Measurements from ENCODE around the gene MYH1. TPM values are rescaled to one million over a fixed set of nuclear protein-coding genes. Genes with fewer than 3 reads are reported as not detected.

The MYH1 gene
- total and polyA plus RNA-seq, 2 experiments from 2014 or later: not detected

- Histone ChIP-seq H3K27me3 (ENCODE audit: insufficient read depth) (no peaks in the 10 kb centered on the region), H3K9me2 (ENCODE audit: insufficient read depth) (no peaks in the 10 kb centered on the region), H4K20me1 (replicated peaks; ENCODE audit: insufficient read depth) (no peaks in the 10 kb centered on the region), H3K27ac (ENCODE audit: low read depth) (no peak overlapping the region), H3K4me1 (ENCODE audit: insufficient read depth) (no peaks in the 10 kb centered on the region), H2AFZ (no peak overlapping the region), H3K36me3 (ENCODE audit: insufficient read depth) (peaks cover 19% of the 10 kb centered on the region), H3F3A (replicated peaks; ENCODE audit: low read depth) (no peaks in the 10 kb centered on the region), H3K79me2 (replicated peaks; ENCODE audit: insufficient read depth) (no peaks in the 10 kb centered on the region), H3K4me3 (no peak overlapping the region), H3K4me2 (no peak overlapping the region)
- Mint-ChIP-seq H3K9me3 (no peaks in the 10 kb centered on the region), H3K4me1 (no peaks in the 10 kb centered on the region), H3K36me3 (ENCODE audit: low read depth) (peaks cover 24% of the 10 kb centered on the region), H3K27ac (no peak overlapping the region), H3K27me3 (ENCODE audit: insufficient read depth, low read depth, poor library complexity) (no peaks in the 10 kb centered on the region), H3K4me3 (no peak overlapping the region)
- DNase-seq (ENCODE audit: low spot score): no peak
- ATAC-seq: no peak
- no peak for TF ChIP-seq EZH2 (IDR thresholded peaks at IDR 0.05; ENCODE audit: low read depth, unreplicated experiment)
- TF ChIP-seq ZNF114 (CRISPR knock-in tag; IDR thresholded peaks at IDR 0.05): no peak
- TF ChIP-seq JUNB (IDR thresholded peaks at IDR 0.05; ENCODE audit: unreplicated experiment): no peak
- no peak for TF ChIP-seq POLR2AphosphoS5 (IDR thresholded peaks at IDR 0.05; ENCODE audit: low read depth)
- no peak for TF ChIP-seq NANOG (IDR thresholded peaks at IDR 0.05; ENCODE audit: borderline replicate concordance)
- TF ChIP-seq ETS1 (IDR thresholded peaks at IDR 0.05): no peak
- no peak for TF ChIP-seq CREB1 (CRISPR knock-in tag; IDR thresholded peaks at IDR 0.05; ENCODE audit: low read depth)
- no peak for TF ChIP-seq EZH2phosphoT487 (IDR thresholded peaks at IDR 0.05; ENCODE audit: unreplicated experiment)
- TF ChIP-seq, protein P1, sequence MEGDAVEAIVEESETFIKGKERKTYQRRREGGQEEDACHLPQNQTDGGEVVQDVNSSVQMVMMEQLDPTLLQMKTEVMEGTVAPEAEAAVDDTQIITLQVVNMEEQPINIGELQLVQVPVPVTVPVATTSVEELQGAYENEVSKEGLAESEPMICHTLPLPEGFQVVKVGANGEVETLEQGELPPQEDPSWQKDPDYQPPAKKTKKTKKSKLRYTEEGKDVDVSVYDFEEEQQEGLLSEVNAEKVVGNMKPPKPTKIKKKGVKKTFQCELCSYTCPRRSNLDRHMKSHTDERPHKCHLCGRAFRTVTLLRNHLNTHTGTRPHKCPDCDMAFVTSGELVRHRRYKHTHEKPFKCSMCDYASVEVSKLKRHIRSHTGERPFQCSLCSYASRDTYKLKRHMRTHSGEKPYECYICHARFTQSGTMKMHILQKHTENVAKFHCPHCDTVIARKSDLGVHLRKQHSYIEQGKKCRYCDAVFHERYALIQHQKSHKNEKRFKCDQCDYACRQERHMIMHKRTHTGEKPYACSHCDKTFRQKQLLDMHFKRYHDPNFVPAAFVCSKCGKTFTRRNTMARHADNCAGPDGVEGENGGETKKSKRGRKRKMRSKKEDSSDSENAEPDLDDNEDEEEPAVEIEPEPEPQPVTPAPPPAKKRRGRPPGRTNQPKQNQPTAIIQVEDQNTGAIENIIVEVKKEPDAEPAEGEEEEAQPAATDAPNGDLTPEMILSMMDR (conservative IDR thresholded peaks at IDR 0.05; ENCODE audit: low read depth in 2 of 2): no peak
- no peak for TF ChIP-seq ZNF331 (CRISPR knock-in tag; IDR thresholded peaks at IDR 0.05; ENCODE audit: low read depth)
Observed at GRCh38 chr17:10521949-10522348, 3.6 kb upstream of the MYH1 start.

DNA sequence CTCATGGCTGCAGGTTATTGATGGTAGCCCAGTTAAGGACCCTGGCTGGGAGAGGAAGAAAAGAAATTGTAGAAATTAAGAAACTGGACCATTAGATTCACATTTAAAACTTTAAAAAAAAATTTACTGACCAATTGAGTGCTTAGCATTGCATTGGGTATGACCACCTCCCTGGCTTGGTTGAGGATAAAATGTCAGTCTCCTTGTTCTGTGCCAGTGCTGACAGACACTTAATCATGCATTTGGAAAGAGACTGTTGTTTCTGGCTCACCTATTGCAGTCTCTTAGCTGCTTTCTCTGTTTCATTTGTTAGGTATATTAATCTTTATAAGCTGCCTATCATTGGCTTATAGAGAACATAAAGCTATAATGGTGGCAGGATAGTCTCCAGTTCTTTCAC lies 1.7 kb downstream of the MYH1 start:
- no peaks in the 10 kb centered on the region for H3F3A ChIP-seq (replicated peaks; ENCODE audit: low read depth)
- DNase-seq (ENCODE audit: low spot score): no peak
- H4K20me1 ChIP-seq (replicated peaks; ENCODE audit: insufficient read depth): no peaks in the 10 kb centered on the region
- no peaks in the 10 kb centered on the region for H3K9me2 ChIP-seq (ENCODE audit: insufficient read depth)
- no peaks in the 10 kb centered on the region for H3K27me3 ChIP-seq (ENCODE audit: insufficient read depth)
- H3K4me2 ChIP-seq: no peak overlapping the region
- no peak overlapping the region for H3K4me3 ChIP-seq
- no peaks in the 10 kb centered on the region for H3K79me2 ChIP-seq (replicated peaks; ENCODE audit: insufficient read depth)
- Mint-ChIP-seq H3K9me3 (no peaks in the 10 kb centered on the region), H3K27ac (no peak overlapping the region), H3K27me3 (ENCODE audit: insufficient read depth, low read depth, poor library complexity) (no peaks in the 10 kb centered on the region), H3K4me3 (no peak overlapping the region), H3K4me1 (peaks cover 5% of the 10 kb centered on the region; the same call in 2 of the 3 replicates), H3K36me3 (ENCODE audit: low read depth) (no peaks in the 10 kb centered on the region)
- ATAC-seq: no peak
- H3K36me3 ChIP-seq (ENCODE audit: insufficient read depth): peaks cover 7% of the 10 kb centered on the region
- peaks cover 4% of the 10 kb centered on the region; the same call in 1 of the 2 replicates for H3K4me1 ChIP-seq (ENCODE audit: insufficient read depth)
- H3K27ac ChIP-seq (ENCODE audit: low read depth): no peak overlapping the region
- H2AFZ ChIP-seq: 0 out of 2 replicates have a peak overlapping the region, but pooled peaks have one; percentile 25
- TF ChIP-seq REST (IDR thresholded peaks at IDR 0.05; ENCODE audit: unreplicated experiment) (no peak), POLR2AphosphoS5 (IDR thresholded peaks at IDR 0.05; ENCODE audit: low read depth) (no peak), STAT1 (IDR thresholded peaks at IDR 0.05; ENCODE audit: unreplicated experiment) (no peak), JUNB (IDR thresholded peaks at IDR 0.05; ENCODE audit: unreplicated experiment) (no peak), EZH2 (IDR thresholded peaks at IDR 0.05; ENCODE audit: low read depth, unreplicated experiment) (no peak)
- TF ChIP-seq, protein P1 (conservative IDR thresholded peaks at IDR 0.05; ENCODE audit: low read depth in 2 of 2): no peak
